A204.1 (cell line): Measurements from ENCODE around the gene SLC25A27.

ENCODE experiments used
- FAIRE-seq: peaks from 2 replicates; lab custom pipeline; 2012; peaks lifted over from hg19 to GRCh38; lab: Jason Lieb, UNC

SLC25A27 gene

GRCh38 chr6:46651006-46651405 lies 1.8 kb upstream of the SLC25A27 start:
- no peak for FAIRE-seq

GRCh38 chr6:46651816-46652215 lies 959 bp upstream of the SLC25A27 start:
- FAIRE-seq = no peak

GRCh38 chr6:46652232-46652602 lies 558 bp upstream of the SLC25A27 start:
- FAIRE-seq = no peak

- FAIRE-seq = no peak
Observed at GRCh38 chr6:46653439-46654195, 842 bp downstream of the SLC25A27 start.

GRCh38 chr6:46655803-46656202 lies 3.0 kb downstream of the SLC25A27 start:
- FAIRE-seq = no peak

- FAIRE-seq = no peak
Observed at GRCh38 chr6:46657642-46658041, 4.9 kb downstream of the SLC25A27 start.

- no peak for FAIRE-seq
Observed at GRCh38 chr6:46661483-46661882, 8.7 kb downstream of the SLC25A27 start.

GRCh38 chr6:46667377-46667776 lies 14.6 kb downstream of the SLC25A27 start:
- no peak for FAIRE-seq

- no peak for FAIRE-seq
Observed at GRCh38 chr6:46674410-46674809, 21.6 kb downstream of the SLC25A27 start.

- no peak for FAIRE-seq
Observed at GRCh38 chr6:46676604-46677313, 24.0 kb downstream of the SLC25A27 start.

- no peak for FAIRE-seq
Observed at GRCh38 chr6:46677314-46677654, 24.5 kb downstream of the SLC25A27 start.

- FAIRE-seq = no peak
Observed at GRCh38 chr6:46684771-46685170, 32.0 kb downstream of the SLC25A27 start.

GRCh38 chr6:46687619-46688097 lies 34.9 kb downstream of the SLC25A27 start, which contains the start of gene TDRD6:
Gene TDRD6 (plus strand): TSS chr6:46687885. CDS start chr6:46688129, 244 bp downstream.
- FAIRE-seq = no peak

- FAIRE-seq = no peak
Observed at GRCh38 chr6:46688117-46688965, 35.6 kb downstream of the SLC25A27 start.

- FAIRE-seq = no peak
Observed at GRCh38 chr6:46688966-46689335, 36.2 kb downstream of the SLC25A27 start.

GRCh38 chr6:46689657-46690056 lies 36.9 kb downstream of the SLC25A27 start:
- FAIRE-seq = no peak

GRCh38 chr6:46690141-46690755 lies 37.5 kb downstream of the SLC25A27 start:
- no peak for FAIRE-seq

GRCh38 chr6:46690911-46691451 lies 38.2 kb downstream of the SLC25A27 start:
- FAIRE-seq = no peak

- no peak for FAIRE-seq
Observed at GRCh38 chr6:46699970-46700369, 47.2 kb downstream of the SLC25A27 start.

- FAIRE-seq = no peak
Observed at GRCh38 chr6:46704562-46704961, 51.8 kb downstream of the SLC25A27 start.

- no peak for FAIRE-seq
Observed at GRCh38 chr6:46706464-46706863, 53.7 kb downstream of the SLC25A27 start.

GRCh38 chr6:46711491-46711890 lies 58.7 kb downstream of the SLC25A27 start:
- FAIRE-seq = no peak
